Epithelial cell of prostate (primary cell): Measurements from ENCODE around the gene DPP8.
A peak's percentile ranks its signal among the peaks of the same experiment; 100 is the strongest.

Experiments
- DNase-seq: peaks from one replicate; pipeline ENCODE4 v3.0.0-alpha.2; 2011; ENCODE audit warnings: low read depth, low spot score
- H3K27ac ChIP-seq: fragments of 450-650 bp; 2 replicates; pipeline ENCODE4 v1.5.1; 2017; ENCODE audit warnings: mild to moderate bottlenecking

DPP8 gene

DNA sequence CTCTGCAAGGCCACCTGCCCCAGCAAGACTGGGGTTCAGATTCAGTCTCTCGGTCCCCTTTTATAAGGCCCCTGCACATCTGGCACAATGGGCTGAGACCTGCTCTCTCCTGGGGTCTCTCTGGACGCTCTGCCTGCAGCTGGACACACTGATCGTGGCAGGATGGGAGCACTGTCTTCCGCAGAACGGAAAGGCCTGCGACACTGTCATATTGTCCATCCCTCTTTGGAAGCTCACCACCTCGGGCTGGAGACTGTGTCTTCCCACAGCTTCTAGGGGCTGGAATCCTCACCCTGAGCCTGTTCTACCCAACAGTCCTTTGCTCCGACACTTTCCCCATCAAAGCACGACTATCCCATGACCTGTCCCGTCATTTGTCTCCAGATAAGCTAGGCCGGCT, 83.3 kb downstream of the DPP8 start:
- DNase-seq: no peak
- H3K27ac ChIP-seq: no peak overlapping the region

GRCh38 chr15:65431731-65432130, 85.8 kb downstream of the DPP8 start:
- no peak overlapping the region for H3K27ac ChIP-seq
- DNase-seq: no peak

GRCh38 chr15:65426216-65426853, 91.2 kb downstream of the DPP8 start:
- no peak for DNase-seq
- no peak overlapping the region for H3K27ac ChIP-seq

- DNase-seq: no peak
- no peak overlapping the region for H3K27ac ChIP-seq
Measured at GRCh38 chr15:65424683-65425082, 92.8 kb downstream of the DPP8 start.

DNA sequence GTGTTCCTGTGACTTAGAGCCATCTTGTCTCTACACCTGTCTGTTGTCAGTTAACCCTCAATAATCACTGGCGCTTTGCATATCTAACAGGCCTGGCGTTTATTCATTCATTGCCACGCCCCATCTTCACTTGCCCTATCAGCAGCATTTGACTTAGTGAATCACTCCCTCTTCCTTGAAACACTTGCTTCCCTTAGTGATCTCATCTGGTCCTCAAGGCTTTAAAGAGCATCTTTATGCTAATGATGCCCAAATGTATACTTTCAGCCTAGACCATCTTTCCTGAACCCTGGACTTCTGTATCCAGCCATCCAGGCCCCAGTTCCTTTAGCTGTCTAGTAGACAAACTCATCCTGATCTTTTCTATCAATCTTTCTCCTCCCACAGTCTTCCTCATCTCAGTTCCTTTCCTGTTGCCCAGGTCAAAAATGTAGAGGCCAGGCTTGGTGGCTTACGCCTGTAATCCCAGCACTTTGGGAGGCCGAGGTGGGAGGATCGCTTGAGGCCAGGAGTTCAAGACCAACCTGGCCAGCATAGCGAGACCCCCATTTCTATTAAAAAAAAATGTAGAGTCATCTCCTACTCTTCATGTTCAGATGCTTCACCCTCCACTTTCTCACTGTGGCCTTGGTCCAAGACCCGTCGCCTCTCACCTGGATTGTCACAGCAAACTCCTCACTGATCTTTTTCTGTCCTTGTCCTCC, 93.4 kb downstream of the DPP8 start:
- DNase-seq: no peak

GRCh38 chr15:65423150-65423975, 94.1 kb downstream of the DPP8 start:
- no peak overlapping the region for H3K27ac ChIP-seq
- DNase-seq: no peak

More for the DNA sequence above, 93.4 kb downstream of the DPP8 start:
- no peak overlapping the region for H3K27ac ChIP-seq

DNA sequence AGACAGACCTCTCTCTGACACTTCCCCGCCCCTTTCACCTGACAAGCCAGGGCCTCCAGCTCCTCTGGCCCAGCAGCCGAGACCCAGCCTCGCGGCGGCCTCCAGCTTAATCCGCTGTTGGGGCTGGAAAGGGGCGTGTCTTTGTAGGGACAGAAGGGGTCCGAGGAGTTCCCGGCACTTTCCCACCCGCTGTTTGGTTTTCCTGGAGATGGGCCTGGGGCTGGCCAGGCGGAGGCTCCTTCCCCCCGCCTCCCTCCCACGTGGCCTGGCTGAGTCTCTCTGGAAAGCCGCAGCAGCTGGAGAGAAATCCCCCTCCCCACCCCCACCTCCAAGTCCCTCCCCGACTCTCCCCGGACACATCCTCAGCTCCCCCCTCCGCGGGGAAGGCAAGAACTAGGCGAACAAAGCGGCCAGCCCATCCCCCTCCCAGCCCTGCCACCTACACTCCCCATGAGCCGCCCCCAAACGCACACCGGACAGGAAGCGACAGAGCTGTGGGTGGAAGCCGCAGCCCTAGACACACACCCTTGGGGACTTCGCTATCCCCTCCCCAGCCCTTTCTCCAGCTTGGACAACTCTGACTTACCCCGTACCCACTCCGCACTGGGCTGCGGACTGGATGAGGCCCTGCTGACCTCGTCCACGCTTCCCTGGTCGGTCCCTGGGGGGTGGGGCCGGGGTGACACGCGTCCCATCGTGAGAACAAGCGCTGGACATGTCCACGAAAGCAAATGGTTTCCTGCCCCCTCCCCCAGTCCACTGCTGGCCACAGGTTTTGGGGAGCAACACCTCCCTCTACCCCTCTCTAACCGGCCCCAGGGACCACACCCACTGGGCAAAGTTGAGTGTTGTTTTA, 95.9 kb downstream of the DPP8 start:
- DNase-seq: no peak
- H3K27ac ChIP-seq: no peak overlapping the region

DNA sequence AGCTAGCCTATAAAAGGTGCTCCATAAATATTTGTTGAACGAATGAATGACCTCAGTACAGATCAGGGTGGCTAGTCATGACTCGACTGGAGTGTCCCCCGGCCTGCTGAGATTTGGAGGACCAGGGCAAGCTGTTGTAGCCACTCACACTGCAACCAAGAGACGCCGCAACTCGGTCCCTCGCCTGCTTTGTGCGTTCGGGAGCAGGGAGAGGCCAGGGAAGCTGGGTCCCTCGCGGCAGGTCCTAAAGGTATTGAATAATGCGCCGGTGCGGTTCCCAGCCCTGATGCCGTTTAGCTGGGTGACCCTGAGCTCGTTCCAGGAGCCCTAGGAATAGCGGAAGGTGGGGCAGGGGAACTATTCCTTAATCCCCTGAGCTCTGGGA, 96.5 kb downstream of the DPP8 start:
- H3K27ac ChIP-seq: no peak overlapping the region
- no peak for DNase-seq

DNA sequence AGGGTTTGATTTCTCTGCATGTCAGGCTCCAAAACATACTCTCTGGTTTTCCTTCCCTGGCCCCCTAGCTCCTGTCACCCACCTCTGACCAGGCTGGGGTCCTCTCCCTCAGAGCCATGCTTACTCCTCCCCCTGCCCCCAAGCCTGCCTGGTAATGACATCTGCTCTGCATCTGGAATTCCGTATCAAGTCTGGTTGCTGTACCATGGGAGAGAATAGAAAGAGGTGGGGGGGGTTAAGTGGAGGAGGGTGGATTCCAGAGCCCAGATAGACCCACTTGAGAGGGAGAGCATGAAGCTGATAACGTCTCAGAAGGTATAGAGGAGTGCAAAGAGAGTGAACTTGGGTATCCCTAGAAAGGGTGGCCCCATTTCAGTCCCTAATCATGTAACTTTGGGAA, 98.9 kb downstream of the DPP8 start:
- H3K27ac ChIP-seq: no peak overlapping the region
- DNase-seq: no peak

- DNase-seq: no peak
Measured at GRCh38 chr15:65416845-65417416, 100.6 kb downstream of the DPP8 start.

GRCh38 chr15:65414841-65415621, 102.5 kb downstream of the DPP8 start:
- no peak for DNase-seq
- no peak overlapping the region for H3K27ac ChIP-seq

More at GRCh38 chr15:65416845-65417416, 100.6 kb downstream of the DPP8 start:
- H3K27ac ChIP-seq: no peak overlapping the region

GRCh38 chr15:65413760-65414144, 103.7 kb downstream of the DPP8 start:
- peak; percentile 36 for DNase-seq
- H3K27ac ChIP-seq: peak overlapping the region; percentile 17

GRCh38 chr15:65413051-65413759, 104.3 kb downstream of the DPP8 start:
- H3K27ac ChIP-seq: peak overlapping the region; percentile 17

GRCh38 chr15:65412556-65412955, 104.9 kb downstream of the DPP8 start:
- no peak for DNase-seq
- H3K27ac ChIP-seq: no peak overlapping the region

More at GRCh38 chr15:65413051-65413759, 104.3 kb downstream of the DPP8 start:
- DNase-seq: no peak

GRCh38 chr15:65411465-65412071, 105.9 kb downstream of the DPP8 start:
- H3K27ac ChIP-seq: peak overlapping the region; percentile 6
- no peak for DNase-seq

DNA sequence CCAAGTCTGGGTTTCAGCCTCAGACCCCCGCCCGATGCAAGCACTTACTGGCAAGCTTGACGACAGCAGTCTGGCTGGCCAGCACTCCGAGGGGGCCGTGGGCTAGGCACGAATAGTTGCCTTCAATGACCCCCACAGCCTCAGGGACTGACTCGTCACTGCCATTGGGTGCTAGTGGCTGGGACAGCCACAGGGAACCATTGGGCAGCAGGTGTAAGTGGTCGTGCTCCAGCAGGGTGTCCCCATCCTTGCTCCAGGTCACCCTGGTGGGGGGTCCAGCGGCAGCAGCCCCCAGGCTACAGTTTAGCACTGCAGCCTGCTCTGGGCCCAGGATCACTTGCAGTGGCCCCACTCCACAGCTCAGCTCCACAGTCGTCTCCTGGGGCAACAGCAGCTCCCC, 106.5 kb downstream of the DPP8 start:
- no peak for DNase-seq
- no peak overlapping the region for H3K27ac ChIP-seq

- H3K27ac ChIP-seq: no peak overlapping the region
Measured at GRCh38 chr15:65410036-65410435, 107.5 kb downstream of the DPP8 start.

GRCh38 chr15:65409036-65409631, 108.4 kb downstream of the DPP8 start:
- H3K27ac ChIP-seq: no peak overlapping the region
- DNase-seq: no peak

More at GRCh38 chr15:65410036-65410435, 107.5 kb downstream of the DPP8 start:
- no peak for DNase-seq
